MM.1S (cell line): ENCODE measurements around the gene IKZF4.
A peak's percentile ranks its signal among the peaks of the same experiment; 100 is the strongest.

ENCODE experiments used
- DNase-seq: peaks from one replicate; pipeline ENCODE4 v3.0.0-alpha.2; 2015
- H2AFZ ChIP-seq: fragments of 300-600 bp; sonication (generic); 2 replicates; pipeline ENCODE4 v1.6.0; 2016; ENCODE audit warnings: antibody characterized with exemption, low read length
- H3F3A ChIP-seq: fragments of 300-600 bp; sonication (generic); 2 replicates; pipeline ENCODE4 v1.6.1; 2016; ENCODE audit warnings: mild to moderate bottlenecking, antibody characterized with exemption, low read length, moderate library complexity, mixed read lengths; ENCODE audit not compliant: insufficient read depth
- H3K27ac ChIP-seq: fragments of 300-600 bp; sonication (generic); 2 replicates; pipeline ENCODE4 v1.5.1; 2016; ENCODE audit warnings: mild to moderate bottlenecking, low read length
- H3K27me3 ChIP-seq: fragments of 300-600 bp; sonication (generic); replicated peaks from 2 replicates; pipeline ENCODE4 v1.6.0; 2016; ENCODE audit warnings: low read length; ENCODE audit not compliant: insufficient read depth
- H3K36me3 ChIP-seq: fragments of 300-600 bp; sonication (generic); replicated peaks from 2 replicates; pipeline ENCODE4 v1.6.1; 2016; ENCODE audit warnings: mild to moderate bottlenecking, low read length, mixed read lengths; ENCODE audit not compliant: insufficient read depth
- H3K4me1 ChIP-seq: fragments of 300-600 bp; sonication (generic); 2 replicates; pipeline ENCODE4 v1.6.1; 2016; ENCODE audit warnings: low read length, mixed read lengths
- H3K4me2 ChIP-seq: fragments of 300-600 bp; sonication (generic); 2 replicates; pipeline ENCODE4 v1.6.0; 2016; ENCODE audit warnings: low read depth, low read length
- H3K4me3 ChIP-seq: fragments of 300-600 bp; sonication (generic); 2 replicates; pipeline ENCODE4 v1.5.1; 2016; ENCODE audit warnings: low read length, mixed read lengths
- H3K79me2 ChIP-seq: fragments of 300-600 bp; sonication (generic); 2 replicates; pipeline ENCODE4 v1.6.1; 2016; ENCODE audit warnings: mixed run types, low read length, mixed read lengths
- H3K9ac ChIP-seq: fragments of 300-600 bp; sonication (generic); 2 replicates; pipeline ENCODE4 v1.6.1; 2016; ENCODE audit warnings: low read length, mixed read lengths
- H3K9me2 ChIP-seq: fragments of 300-600 bp; sonication (generic); replicated peaks from 2 replicates; pipeline ENCODE4 v1.6.1; 2016; ENCODE audit warnings: mild to moderate bottlenecking, low read length, mixed read lengths; ENCODE audit not compliant: insufficient read depth
- H3K9me3 ChIP-seq: fragments of 300-600 bp; sonication (generic); replicated peaks from 2 replicates; pipeline ENCODE4 v1.6.1; 2016; ENCODE audit warnings: mild to moderate bottlenecking, low read length, mixed read lengths; ENCODE audit not compliant: insufficient read depth
- H4K20me1 ChIP-seq: fragments of 300-600 bp; sonication (generic); 2 replicates; pipeline ENCODE4 v1.6.1; 2016; ENCODE audit warnings: mild to moderate bottlenecking, low read length, moderate library complexity, mixed read lengths; ENCODE audit not compliant: insufficient read depth
- CTCF ChIP-seq: fragments of 300-600 bp; sonication (generic); IDR thresholded peaks from 2 replicates; pipeline ENCODE4 v1.5.1; 2016; ENCODE audit warnings: antibody characterized with exemption, low read length, mixed read lengths
- EZH2 ChIP-seq: fragments of 300-600 bp; sonication (generic); optimal IDR thresholded peaks from 2 replicates; pipeline ENCODE3; 2017; ENCODE audit warnings: low read depth, mild to moderate bottlenecking, antibody characterized with exemption, low read length, mixed read lengths
- EZH2phosphoT487 ChIP-seq: fragments of 300-600 bp; sonication (generic); IDR thresholded peaks from 2 replicates; pipeline ENCODE4 v1.6.1; 2018; ENCODE audit warnings: antibody characterized with exemption, low read length

Gene IKZF4

GRCh38 chr12:56021889-56022497 lies 1.1 kb downstream of the IKZF4 start:
- H3K36me3 ChIP-seq = no peaks in the 10 kb centered on the region
- no peaks in the 10 kb centered on the region for H4K20me1 ChIP-seq
- H3K79me2 ChIP-seq = no peaks in the 10 kb centered on the region
- H3K27me3 ChIP-seq = no peaks in the 10 kb centered on the region
- no peak overlapping the region for H3K4me2 ChIP-seq
- H3K9me3 ChIP-seq = no peaks in the 10 kb centered on the region
- H3K9ac ChIP-seq = no peak overlapping the region
- no peaks in the 10 kb centered on the region for H3K4me1 ChIP-seq
- no peak overlapping the region for H3K4me3 ChIP-seq
- H3K27ac ChIP-seq = no peak overlapping the region
- no peaks in the 10 kb centered on the region for H3K9me2 ChIP-seq
- TF ChIP-seq EZH2 = no peak
- TF ChIP-seq CTCF = no peak
- TF ChIP-seq EZH2phosphoT487 = no peak
- no peaks in the 10 kb centered on the region for H3F3A ChIP-seq
- no peak overlapping the region for H2AFZ ChIP-seq
- DNase-seq = no peak

GRCh38 chr12:56028511-56029165 lies 7.8 kb downstream of the IKZF4 start:
- no peaks in the 10 kb centered on the region for H3K79me2 ChIP-seq
- H3K4me1 ChIP-seq = no peaks in the 10 kb centered on the region
- H3K9me3 ChIP-seq = no peaks in the 10 kb centered on the region
- TF ChIP-seq EZH2phosphoT487 = no peak
- no peaks in the 10 kb centered on the region for H3K9me2 ChIP-seq
- no peak for DNase-seq
- no peak overlapping the region for H3K4me2 ChIP-seq
- no peaks in the 10 kb centered on the region for H3K36me3 ChIP-seq
- H4K20me1 ChIP-seq = no peaks in the 10 kb centered on the region
- no peak overlapping the region for H3K27ac ChIP-seq
- H3K9ac ChIP-seq = no peak overlapping the region
- no peaks in the 10 kb centered on the region for H3K27me3 ChIP-seq
- H2AFZ ChIP-seq = no peak overlapping the region
- no peak overlapping the region for H3K4me3 ChIP-seq
- H3F3A ChIP-seq = no peaks in the 10 kb centered on the region

- TF ChIP-seq EZH2 = no peak
- TF ChIP-seq EZH2phosphoT487 = no peak
- no peak for TF ChIP-seq CTCF
- DNase-seq = no peak
- H3K9me2 ChIP-seq = no peaks in the 10 kb centered on the region
- H3K36me3 ChIP-seq = no peaks in the 10 kb centered on the region
- no peak overlapping the region for H3K4me3 ChIP-seq
- H3K27ac ChIP-seq = no peak overlapping the region
- no peaks in the 10 kb centered on the region for H3K27me3 ChIP-seq
- H3K9ac ChIP-seq = no peak overlapping the region
- no peak overlapping the region for H3K4me2 ChIP-seq
- H4K20me1 ChIP-seq = no peaks in the 10 kb centered on the region
- no peaks in the 10 kb centered on the region for H3F3A ChIP-seq
- H3K79me2 ChIP-seq = no peaks in the 10 kb centered on the region
- H3K9me3 ChIP-seq = no peaks in the 10 kb centered on the region
- no peaks in the 10 kb centered on the region for H3K4me1 ChIP-seq
- H2AFZ ChIP-seq = no peak overlapping the region
Observed at GRCh38 chr12:56029166-56029519, 8.3 kb downstream of the IKZF4 start.

GRCh38 chr12:56029666-56030293 lies 8.9 kb downstream of the IKZF4 start:
- Histone ChIP-seq H4K20me1 (no peaks in the 10 kb centered on the region), H3K27me3 (no peaks in the 10 kb centered on the region), H3K36me3 (no peaks in the 10 kb centered on the region), H3K27ac (no peak overlapping the region), H3K4me2 (no peak overlapping the region), H3K9me3 (no peaks in the 10 kb centered on the region), H3K79me2 (no peaks in the 10 kb centered on the region), H3K9me2 (no peaks in the 10 kb centered on the region), H3K9ac (no peak overlapping the region), H3K4me1 (no peaks in the 10 kb centered on the region), H2AFZ (no peak overlapping the region), H3F3A (no peaks in the 10 kb centered on the region), H3K4me3 (no peak overlapping the region)
- TF ChIP-seq EZH2phosphoT487 = no peak
- peak; percentile 67 for TF ChIP-seq CTCF
- TF ChIP-seq EZH2 = no peak
- DNase-seq = peak; percentile 47
